GM21526 (cell line): ENCODE results near the gene PQBP1.
"Not testable (repeated sequence)": the region's sequence is repeated elsewhere in the genome, so short reads cannot be mapped to it uniquely, and the experiment has no call there.

ENCODE experiments used
- ATAC-seq: cut with Tn5 transposase; IDR thresholded peaks from one replicate; pipeline ENCODE4 v1.9.1; 2021; ENCODE audit warnings: moderate library complexity; ENCODE audit not compliant: unreplicated experiment, low FRiP score

Gene PQBP1, protein sequence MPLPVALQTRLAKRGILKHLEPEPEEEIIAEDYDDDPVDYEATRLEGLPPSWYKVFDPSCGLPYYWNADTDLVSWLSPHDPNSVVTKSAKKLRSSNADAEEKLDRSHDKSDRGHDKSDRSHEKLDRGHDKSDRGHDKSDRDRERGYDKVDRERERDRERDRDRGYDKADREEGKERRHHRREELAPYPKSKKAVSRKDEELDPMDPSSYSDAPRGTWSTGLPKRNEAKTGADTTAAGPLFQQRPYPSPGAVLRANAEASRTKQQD

DNA sequence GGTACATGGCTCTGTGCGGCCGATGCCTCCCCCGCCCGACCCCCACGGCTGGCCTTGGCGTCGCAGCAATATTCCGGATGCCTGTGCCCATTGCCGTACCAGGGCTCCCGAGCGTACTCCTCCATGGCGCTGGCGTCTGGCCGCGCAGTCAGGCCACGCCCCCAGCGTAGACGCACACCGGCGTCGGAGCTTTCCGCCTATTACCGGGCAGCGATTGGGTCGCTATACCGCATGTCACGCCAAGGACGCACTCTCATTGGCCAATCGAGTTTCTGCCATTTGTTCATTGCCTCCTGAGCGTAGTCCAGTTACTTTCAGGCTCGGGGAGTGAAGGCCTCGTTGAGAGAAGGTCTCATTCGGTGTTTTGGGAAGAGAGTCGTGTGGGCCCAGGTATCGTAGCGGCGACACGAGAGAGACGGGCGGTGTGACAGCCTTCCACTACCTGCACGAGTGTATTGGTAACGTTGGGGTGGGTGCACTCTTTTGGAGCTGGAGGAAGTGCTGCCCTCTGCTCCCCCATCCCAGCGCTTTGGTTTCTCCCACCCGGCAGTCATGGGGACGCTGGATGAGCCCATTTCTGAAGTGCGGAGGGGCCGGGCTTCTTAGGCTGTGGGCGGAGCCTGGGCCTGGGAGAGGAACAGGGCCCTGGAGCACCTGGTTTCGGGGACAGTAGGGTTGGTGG lies at the start of gene PQBP1, which contains the start of gene TIMM17B:
TSS of gene PQBP1 (plus strand) at position 306 of the 682 bp plus-strand sequence. CDS start 580 bp downstream, outside the sequence.
TSS of gene TIMM17B (minus strand) at position 144 of the 682 bp plus-strand sequence. CDS start at position 125, 19 bp downstream.
- ATAC-seq = peak; percentile 69

DNA sequence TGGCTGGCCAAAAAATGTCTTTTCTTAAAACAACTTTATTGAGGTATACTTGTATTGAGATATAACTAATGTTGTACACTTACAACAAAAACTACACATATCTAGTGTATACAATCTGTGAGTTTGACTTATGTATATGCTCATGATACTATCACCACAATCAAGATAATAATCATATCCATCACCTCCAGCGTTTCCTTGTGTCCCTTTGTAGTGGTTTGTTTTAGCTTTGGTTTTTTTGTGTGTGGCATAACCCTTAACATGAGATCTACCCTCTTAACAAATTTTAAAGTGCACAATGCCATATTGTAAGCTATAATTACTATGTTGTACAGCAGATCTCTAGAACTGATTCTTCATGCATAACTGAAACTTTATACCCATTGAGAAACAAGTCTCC lies 48.9 kb upstream of the PQBP1 start:
- no peak for ATAC-seq

DNA sequence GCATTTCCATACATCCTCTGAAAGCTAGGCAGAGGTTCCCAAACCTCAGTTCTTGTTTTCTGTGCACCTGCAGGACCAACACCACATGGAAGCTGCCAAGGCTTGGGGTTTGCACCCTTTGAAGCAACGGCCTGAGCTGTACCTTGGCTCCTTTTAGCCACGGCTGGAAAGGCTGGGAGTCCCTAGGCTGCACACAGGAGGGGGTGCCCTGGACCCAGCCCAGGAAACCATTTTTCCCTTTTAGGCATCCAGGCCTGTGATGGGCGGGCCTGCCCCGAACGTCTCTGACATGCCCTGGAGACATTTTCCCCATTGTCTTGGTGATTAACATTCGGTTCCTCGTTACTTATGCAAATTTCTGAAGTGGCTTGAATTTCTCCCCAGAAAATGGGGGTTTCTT lies 44.9 kb upstream of the PQBP1 start:
- no peak for ATAC-seq

DNA sequence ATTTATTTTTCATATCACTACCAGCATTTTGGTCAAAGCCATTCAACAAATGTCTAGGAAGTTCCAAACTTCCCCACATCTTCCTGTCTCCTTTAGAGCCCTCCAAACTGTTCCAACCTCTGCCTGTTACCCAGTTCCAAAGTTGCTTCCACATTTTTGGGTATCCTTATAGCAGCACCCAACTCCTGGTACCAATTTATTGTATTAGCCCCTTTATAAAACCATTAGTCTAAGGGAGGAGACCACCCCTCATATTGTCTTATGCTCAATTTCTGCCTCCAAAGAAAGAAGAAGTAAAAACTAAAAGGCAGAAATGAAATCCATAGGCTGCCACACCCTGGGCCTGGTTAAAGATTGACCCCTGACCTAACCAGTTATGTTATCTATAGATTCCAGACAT lies 44.2 kb upstream of the PQBP1 start:
- ATAC-seq = not testable (repeated sequence)

DNA sequence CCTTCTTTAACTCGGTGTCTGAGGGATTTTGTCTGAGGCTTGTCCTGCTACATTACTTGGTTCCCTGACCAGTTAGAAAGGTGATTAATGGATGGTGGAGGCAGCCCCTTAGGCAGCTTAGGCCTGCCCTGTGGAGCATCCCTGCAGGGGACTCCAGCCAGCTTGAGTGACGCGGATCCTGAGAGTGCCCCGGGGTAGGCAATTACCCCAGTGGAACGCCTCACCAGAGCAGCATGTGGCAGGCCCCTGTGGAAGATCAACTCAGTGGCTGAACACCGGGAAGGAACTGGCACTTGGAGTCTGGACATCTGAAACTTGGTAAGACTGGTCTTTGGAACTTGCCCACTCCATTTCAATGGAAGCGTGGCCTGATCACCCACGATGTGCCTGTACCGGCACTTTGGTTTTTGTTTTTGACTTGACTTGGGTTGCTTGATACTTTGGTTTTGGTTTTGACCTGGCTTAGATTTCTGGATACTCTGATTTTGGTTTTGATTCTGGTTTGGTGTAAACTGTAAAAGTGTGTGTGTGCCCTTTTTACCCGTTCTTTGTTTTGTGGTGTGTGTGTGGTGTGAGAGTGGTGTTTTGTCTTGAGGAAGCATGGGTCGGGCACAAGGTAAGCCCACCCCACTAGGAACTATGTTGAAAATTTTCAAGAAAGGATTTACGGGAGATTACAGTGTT lies 43.5 kb upstream of the PQBP1 start:
- ATAC-seq = not testable (repeated sequence)

DNA sequence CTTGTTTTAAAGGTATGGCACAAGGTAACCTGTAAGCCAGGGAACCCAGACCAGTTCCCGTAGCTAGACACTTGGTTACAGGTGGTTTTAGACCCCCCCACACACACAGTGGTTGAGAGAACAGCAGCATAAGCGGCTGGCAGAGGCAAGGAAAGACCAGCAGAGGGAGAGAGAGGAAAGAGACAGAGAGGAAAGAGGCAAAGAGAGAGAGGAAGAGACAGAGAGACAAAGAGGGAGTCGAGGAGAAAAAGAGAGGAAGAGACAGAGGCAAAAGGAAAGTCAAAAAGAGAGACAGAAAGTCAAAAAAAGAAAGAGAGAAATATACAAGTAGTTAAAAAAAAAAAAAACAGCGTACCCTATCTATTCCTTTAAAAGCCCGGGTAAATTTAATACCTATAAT lies 42.8 kb upstream of the PQBP1 start:
- no peak for ATAC-seq

DNA sequence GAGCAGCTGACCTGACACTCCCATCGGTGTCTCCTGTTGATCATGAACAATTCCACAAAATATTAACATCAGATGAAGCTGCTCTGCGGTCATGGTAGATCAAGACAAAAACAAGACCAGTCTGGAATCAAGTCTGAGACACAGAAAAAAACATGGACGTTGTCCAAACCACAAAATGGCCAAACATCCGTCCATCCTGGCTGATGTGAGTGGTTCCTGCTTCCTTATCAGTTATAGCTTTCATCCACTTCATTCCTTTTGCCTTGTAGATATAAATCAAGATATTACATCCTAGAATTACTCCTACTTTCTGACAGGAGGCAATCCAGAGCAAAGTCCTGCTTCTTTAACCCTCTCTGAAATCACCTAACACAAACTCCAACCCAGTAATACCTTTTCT lies 33.5 kb upstream of the PQBP1 start:
- ATAC-seq = no peak

DNA sequence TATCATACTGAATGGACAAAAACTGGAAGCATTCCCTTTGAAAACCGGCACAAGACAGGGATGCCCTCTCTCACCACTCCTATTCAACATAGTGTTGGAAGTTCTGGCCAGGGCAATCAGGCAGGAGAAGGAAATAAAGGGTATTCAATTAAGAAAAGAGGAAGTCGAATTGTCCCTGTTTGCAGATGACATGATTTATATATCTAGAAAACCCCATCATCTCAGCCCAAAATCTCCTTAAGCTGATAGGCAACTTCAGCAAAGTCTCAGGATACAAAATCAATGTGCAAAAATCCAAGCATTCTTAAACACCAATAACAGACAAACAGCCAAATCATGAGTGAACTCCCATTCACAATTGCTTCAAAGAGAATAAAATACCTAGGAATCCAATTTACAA lies 25.7 kb upstream of the PQBP1 start:
- ATAC-seq = not testable (repeated sequence)

DNA sequence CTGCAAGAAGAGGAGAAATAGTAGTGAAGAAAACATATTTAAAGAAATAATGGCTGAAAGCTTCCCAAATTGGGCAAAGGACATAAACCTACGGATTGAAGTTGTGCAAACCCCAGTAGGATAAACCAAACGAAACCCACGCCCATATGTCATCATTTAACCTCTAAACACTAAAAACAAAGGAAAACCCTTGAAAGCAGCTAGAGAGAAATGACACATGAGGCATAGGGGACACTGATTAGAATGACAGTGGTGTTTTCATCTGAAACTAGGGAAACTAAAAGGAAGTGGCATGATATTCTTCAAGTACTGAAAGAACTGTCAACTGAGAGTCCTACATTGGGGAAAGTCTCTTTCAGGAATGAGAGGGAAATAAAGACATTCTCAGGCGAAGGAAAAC lies 20.8 kb upstream of the PQBP1 start:
- ATAC-seq = not testable (repeated sequence)

DNA sequence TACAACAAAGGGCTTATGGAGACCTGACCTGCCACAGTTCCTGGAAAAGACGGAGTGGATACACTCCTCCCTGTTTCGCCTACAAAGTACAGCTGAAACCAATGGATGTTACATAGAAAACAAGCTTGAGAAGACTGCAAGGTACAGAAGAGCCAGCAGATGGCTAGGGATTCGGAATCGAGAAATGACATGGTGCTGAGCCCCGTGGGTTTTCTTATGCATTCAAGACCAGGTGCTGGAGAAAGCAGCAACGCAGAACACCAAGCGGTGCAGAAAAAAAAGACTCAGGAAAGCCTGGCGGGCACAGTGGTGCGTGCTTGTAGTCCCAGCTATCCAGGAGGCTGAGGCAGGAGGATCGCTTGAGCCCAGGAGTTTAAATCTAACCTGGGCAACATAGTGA lies 14.0 kb upstream of the PQBP1 start:
- no peak for ATAC-seq

DNA sequence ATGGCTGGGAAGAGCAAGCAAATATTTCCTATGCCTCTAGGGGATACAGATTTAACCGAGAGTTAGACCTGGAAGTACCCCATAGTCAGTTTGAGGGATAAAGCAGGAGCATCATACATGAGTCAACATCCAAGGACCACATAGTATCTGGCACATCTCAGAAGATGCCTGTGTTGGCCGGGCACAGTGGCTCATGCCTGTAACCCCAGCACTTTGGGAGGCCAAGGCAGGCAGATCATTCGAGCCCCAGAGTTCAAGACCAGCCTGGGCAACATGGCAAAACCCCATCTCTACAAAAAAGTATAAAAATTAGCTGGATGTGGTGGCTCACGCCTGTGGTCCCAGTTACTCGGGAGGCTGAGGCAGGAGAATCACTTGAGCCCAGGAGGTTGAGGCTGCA lies 11.1 kb upstream of the PQBP1 start:
- ATAC-seq = not testable (repeated sequence)

DNA sequence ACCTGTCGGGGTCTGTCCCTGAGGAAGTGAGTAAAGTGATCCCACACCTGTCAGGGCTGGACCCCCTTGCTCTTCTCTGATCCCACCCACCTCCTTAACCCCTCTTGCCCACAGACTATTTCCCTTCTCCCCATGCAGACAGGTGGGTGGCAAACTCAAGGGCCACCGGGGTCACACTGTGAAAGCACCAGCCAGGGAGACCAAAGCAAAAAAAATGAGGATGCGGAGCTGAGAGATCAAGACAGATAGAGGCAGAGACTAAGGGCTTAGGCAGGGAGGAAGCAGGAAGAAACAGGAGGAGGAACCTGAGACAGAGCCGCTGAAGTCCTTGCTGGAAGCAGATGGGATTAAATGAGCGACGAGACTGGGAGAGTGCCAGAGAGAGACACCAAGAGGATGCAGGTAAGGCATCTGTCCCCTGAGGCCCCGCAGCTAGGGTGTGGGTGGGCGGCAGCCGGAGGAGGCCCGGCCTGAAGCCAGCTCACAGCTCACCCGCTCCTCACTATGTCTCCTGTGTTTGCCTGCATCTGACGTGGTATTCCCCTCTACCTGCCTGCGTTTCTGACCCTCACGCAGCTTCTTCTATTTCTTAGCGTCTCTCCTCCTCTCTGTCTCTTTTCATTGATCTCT lies 7.3 kb upstream of the PQBP1 start:
- no peak for ATAC-seq

DNA sequence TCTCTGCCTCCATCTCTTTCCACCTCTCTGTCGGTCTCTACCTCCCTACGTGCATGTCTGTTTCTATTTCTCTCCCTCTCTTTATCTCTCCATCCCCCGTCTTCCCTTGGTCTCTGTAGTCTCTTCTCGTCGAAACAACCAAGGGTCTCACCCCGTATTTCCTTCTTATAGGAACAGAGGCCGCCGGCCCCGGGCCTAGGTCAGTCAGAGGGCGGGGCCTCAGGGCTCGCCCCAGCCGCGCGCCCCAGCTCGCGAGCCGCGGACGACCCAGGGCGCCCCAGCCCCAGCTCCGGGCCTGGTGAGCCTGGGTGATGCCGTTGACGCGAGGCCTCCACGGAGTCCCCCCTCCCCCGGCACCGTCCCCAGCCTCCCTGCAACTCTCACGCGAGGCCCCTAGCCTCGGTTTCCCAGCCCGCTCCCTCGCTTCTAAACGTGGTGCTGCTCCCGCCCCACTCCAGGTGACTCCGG lies 6.8 kb upstream of the PQBP1 start:
- peak; percentile 27 for ATAC-seq

DNA sequence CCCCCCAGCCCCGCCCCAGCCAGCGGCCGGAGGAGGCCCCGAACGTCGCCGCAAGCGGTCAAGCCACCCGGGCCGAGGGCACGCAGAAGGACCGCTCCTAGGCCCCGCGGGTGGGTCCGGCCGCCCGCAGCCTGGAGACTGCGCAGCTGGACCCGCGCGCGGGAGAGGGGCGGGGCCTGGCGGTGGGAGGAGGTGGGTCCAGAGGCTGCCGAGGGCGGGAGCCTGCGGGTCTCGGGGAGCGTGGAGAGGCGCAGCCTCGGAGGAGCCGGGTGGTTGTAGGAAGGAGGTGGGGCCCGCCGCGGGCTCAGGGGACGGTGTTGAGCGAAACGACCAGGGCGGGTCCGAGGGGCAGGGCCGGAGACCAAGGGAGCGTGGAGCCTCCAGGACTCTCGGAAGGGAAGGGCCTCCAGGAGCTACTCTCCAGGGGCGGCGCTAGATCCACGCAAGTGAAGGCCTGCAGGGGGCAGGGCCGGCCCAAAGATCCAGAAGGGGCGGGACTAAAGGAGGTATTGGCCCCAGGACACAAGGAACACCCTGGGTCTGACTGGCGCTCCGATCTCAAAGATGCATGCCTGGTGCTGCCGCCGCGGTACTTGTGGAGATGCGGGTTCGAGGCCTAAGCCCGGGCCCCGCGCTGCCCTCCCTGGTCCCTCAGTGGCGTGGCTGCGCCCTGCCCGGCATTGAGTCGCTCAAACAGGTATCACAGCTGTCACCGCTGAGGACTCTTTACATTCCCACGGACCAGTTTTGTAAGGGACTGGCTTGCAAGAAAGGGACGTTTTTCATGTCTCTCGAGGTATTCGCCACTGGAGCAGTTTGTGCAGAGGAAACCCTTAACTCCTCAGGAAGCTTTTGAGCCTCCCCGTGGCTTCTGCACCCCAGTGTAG lies 6.1 kb upstream of the PQBP1 start:
- ATAC-seq = peak; percentile 68

DNA sequence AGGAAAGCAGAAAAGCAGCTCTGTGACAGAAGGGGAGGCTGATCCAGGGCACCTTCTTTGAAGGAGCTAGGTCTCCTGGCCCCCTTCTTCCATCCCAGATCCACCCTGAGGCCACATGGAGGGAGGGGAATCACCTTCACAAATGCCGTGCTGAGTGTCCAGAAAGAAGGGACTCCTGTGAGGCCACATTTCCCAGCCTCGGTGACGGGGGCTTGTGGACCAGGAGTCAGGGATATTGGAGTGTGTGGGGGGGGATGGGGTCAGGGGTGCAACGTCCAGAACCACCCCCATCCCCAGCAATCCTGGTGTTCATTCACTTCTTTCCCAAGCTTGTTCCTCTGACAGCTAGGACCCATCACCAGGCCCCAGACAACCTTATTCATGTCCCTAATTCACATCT lies 4.8 kb upstream of the PQBP1 start:
- no peak for ATAC-seq

DNA sequence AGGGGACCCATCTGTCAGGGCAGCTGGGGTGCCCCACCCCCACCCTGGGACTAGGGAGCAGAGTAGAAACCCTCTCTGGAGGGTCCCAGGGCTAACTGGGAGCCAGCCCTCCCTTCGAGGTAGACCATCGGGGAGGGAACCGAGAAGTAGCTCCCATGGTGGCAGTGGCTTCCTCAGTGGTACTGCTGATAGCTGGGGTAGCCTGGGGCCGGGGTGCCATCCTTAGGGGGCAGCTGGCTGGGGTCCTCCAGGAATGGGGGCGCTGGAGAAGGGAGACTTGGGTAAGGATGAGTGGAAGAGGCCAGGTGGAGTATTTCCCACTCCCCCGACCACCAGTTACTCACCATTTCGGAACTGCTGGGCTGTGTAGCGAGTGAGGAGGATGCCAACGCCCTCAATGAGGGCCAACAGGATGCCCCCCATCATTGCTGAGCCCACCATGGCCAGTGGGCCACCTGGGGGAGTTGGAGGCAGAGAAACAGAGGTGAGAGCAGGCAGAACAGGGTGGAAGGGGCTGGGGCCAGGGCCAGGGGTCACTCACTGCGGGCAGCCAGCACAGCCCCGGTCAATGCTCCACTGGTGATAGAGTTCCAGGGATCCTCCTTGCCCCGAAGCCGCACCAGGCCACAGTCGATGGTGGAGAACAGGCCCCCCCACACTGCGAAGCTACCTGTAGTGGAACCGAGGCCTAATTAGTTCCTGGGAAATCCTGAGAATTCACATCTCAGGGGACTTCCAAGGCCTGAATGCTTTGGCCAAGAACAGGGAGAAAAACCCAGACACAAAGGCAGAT lies 4.0 kb upstream of the PQBP1 start:
- ATAC-seq = no peak

DNA sequence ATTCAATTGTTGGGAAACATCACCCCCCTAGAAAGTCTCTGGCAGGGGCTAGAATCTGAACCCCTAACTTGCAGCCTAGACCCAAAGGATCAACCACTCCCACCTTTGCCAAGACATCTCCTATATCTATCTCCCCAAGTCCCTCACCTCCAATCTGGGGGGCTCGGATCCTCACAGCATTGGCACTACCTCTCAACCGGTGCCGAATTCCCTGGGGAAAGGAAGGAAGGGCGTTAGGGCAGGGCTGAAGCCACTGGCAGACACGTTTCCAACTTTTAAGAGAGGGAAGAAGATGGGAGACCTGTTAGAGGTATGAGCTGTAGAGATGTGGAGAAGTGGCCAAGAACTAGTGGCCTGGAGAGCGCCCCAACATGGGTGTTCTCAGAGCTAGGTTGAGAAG lies 2.8 kb upstream of the PQBP1 start:
- no peak for ATAC-seq

DNA sequence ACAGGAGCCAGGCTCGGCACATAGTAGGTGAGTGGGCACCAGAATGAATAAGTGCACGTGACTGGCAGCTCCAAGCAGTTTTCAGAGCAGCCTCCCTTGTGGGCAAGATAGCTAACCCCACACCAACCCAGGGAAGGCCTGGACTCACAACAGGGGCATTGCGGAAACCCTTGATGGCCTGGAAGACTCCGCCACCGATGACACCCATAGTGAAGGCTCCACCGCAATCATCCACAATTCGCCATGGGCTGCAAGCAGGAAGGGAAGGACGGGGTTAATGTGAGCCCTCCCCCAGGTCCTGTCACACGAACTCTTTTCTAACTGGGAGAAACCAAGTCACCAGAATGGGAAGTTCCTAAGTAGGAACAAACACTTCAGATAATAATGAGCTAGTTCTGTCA lies 1.1 kb upstream of the PQBP1 start:
- no peak for ATAC-seq

DNA sequence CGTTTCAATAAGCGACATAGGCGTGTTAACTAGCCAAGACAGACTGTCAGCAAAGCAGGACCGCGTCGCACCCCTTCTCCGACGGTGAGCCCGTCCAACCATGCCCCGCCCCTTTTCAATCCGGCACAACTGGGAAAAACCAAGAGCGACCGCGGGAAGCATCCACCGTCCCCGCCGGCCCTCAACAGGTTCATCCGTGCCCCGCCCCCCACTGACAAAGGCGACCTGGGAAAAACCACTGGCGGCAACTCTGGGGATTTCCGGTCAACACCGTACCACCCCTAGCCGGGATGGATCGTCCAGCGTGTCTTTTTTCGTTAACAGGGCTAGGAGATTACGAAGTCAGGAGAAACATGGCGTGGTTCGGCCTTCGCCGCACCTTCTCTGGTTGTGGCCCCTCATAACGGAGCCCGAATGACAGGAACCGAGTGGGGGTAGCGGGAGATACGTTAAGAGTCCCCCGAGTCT lies 539 bp upstream of the PQBP1 start:
- ATAC-seq = no peak
